ENCODE results near the gene CT47C1.

CT47C1 gene

GRCh38 chrX:119073911-119074310, 1.1 kb downstream of the CT47C1 start:
- no peak for DNase-seq (ENCODE audit: low read depth)

- DNase-seq (ENCODE audit: low read depth) = no peak
Observed at GRCh38 chrX:119075270-119076025, 2.7 kb downstream of the CT47C1 start.

GRCh38 chrX:119082278-119082677, 9.5 kb downstream of the CT47C1 start:
- no peak for DNase-seq (ENCODE audit: low read depth)

- no peak for DNase-seq (ENCODE audit: low read depth)
Observed at GRCh38 chrX:119084766-119085165, 12.0 kb downstream of the CT47C1 start.

GRCh38 chrX:119087121-119087520, 14.3 kb downstream of the CT47C1 start:
- DNase-seq (ENCODE audit: low read depth) = no peak

GRCh38 chrX:119089619-119090018, 16.8 kb downstream of the CT47C1 start:
- no peak for DNase-seq (ENCODE audit: low read depth)

GRCh38 chrX:119090627-119091026, 17.8 kb downstream of the CT47C1 start:
- DNase-seq (ENCODE audit: low read depth) = no peak

- no peak for DNase-seq (ENCODE audit: low read depth)
Observed at GRCh38 chrX:119093991-119094735, 21.4 kb downstream of the CT47C1 start.

GRCh38 chrX:119094819-119095218, 22.0 kb downstream of the CT47C1 start:
- no peak for DNase-seq (ENCODE audit: low read depth)

- DNase-seq (ENCODE audit: low read depth) = no peak
Observed at GRCh38 chrX:119095936-119096335, 23.1 kb downstream of the CT47C1 start.

- no peak for DNase-seq (ENCODE audit: low read depth)
Observed at GRCh38 chrX:119101168-119101567, 28.4 kb downstream of the CT47C1 start.

- no peak for DNase-seq (ENCODE audit: low read depth)
Observed at GRCh38 chrX:119105826-119106225, 33.0 kb downstream of the CT47C1 start.

- no peak for DNase-seq (ENCODE audit: low read depth)
Observed at GRCh38 chrX:119107206-119107605, 34.4 kb downstream of the CT47C1 start.

GRCh38 chrX:119118780-119119395, 46.1 kb downstream of the CT47C1 start:
- peak; percentile 28 for DNase-seq (ENCODE audit: low read depth)

GRCh38 chrX:119121341-119121740, 48.5 kb downstream of the CT47C1 start:
- DNase-seq (ENCODE audit: low read depth) = no peak
